B cell (primary cell): ENCODE data around the gene UQCR11. TPM values are rescaled to one million over a fixed set of nuclear protein-coding genes. Genes with fewer than 3 reads are reported as not detected.

ENCODE experiments used
- ATAC-seq: fragments of 200-7000 bp; cut with Tn5 transposase; one replicate; pipeline ENCODE4 v1.10.0; 2021; ENCODE audit warnings: low read depth, mild to moderate bottlenecking, moderate number of reproducible peaks, moderate library complexity
- CTCF ChIA-PET: fragments of 350-600 bp; sonication (Branson Sonifier 250); formaldehyde crosslinking; loops from one replicate; lab custom pipeline; 2021; ENCODE audit warnings: antibody characterized with exemption, inconsistent platforms; lab: Charles Lee
- POLR2A ChIA-PET: fragments of 350-600 bp; sonication (Branson Sonifier 250); formaldehyde crosslinking; loops from one replicate; lab custom pipeline; 2021; ENCODE audit warnings: antibody characterized with exemption; lab: Charles Lee
- DNase-seq: peaks from one replicate; pipeline ENCODE4 v3.0.0; 2013
- H2AFZ ChIP-seq: 2 replicates; pipeline ENCODE4 v1.6.1; 2012; ENCODE audit warnings: mild to moderate bottlenecking, low read depth, low read length; ENCODE audit not compliant: insufficient read depth, poor library complexity, severe bottlenecking
- H3K27ac ChIP-seq, 2 donors: 1 replicate in 1 of 2; 2 replicates in 1 of 2; pipeline ENCODE4 v1.5.1; 2012 to 2013; ENCODE audit warnings: low read length in 2 of 2, mild to moderate bottlenecking in 2 of 2, moderate library complexity in 1 of 2
- H3K27me3 ChIP-seq, 4 experiments: fragments of 200-600 bp in 1 of 4; sonication (generic) in 1 of 4; replicated peaks in 1 of 4; 1 replicate in 2 of 4; 2 replicates in 2 of 4; pipeline versions ENCODE4 v1.6.1 to v1.7.0; 2013 to 2016; ENCODE audit warnings: low read length in 3 of 4, mild to moderate bottlenecking in 2 of 4, mixed read lengths in 1 of 4, moderate library complexity in 1 of 4; ENCODE audit not compliant: insufficient read depth in 4 of 4, control insufficient read depth in 3 of 4; ENCODE audit errors: control extremely low read depth in 1 of 4
- H3K36me3 ChIP-seq, 2 experiments: replicated peaks in 1 of 2; 1 replicate in 1 of 2; 2 replicates in 1 of 2; pipeline versions ENCODE4 v1.6.1 to v1.7.1; 2013; ENCODE audit warnings: low read length in 1 of 2; ENCODE audit not compliant: insufficient read depth in 2 of 2, control insufficient read depth in 1 of 2; ENCODE audit errors: control extremely low read depth in 1 of 2, extremely low read depth in 1 of 2
- H3K4me1 ChIP-seq, 2 donors: fragments of 200-600 bp in 1 of 2; sonication (generic) in 1 of 2; 1 replicate in 1 of 2; 2 replicates in 1 of 2; pipeline versions ENCODE4 v1.5.1 to v1.6.1; 2013 to 2017; ENCODE audit warnings: low read length in 2 of 2; ENCODE audit not compliant: control insufficient read depth in 2 of 2, insufficient read depth in 2 of 2
- H3K4me2 ChIP-seq: replicated peaks from 2 replicates; pipeline ENCODE3; 2012; ENCODE audit warnings: mild to moderate bottlenecking, low read depth, low read length; ENCODE audit not compliant: poor library complexity, severe bottlenecking
- H3K4me3 ChIP-seq, 5 experiments: fragments of 200-600 bp in 1 of 5; sonication (generic) in 1 of 5; 1 replicate in 3 of 5; 2 replicates in 2 of 5; pipeline versions ENCODE4 v1.5.1 to v1.7.0; 2011 to 2016; ENCODE audit warnings: low read length in 4 of 5, mild to moderate bottlenecking in 4 of 5, low read depth in 2 of 5, control low read depth in 1 of 5, moderate library complexity in 1 of 5; ENCODE audit not compliant: insufficient read depth in 1 of 5; ENCODE audit errors: control extremely low read depth in 1 of 5, extremely low read depth in 1 of 5
- H3K79me2 ChIP-seq: fragments of 200-600 bp; sonication (generic); one replicate; pipeline ENCODE4 v1.6.0; 2016; ENCODE audit warnings: low read length; ENCODE audit not compliant: control insufficient read depth, insufficient read depth
- H3K9ac ChIP-seq: fragments of 200-600 bp; sonication (generic); 2 replicates; pipeline ENCODE4 v1.6.1; 2017; ENCODE audit warnings: mild to moderate bottlenecking, low read length, moderate library complexity
- H3K9me3 ChIP-seq, 3 donors: one replicate each; pipeline versions ENCODE4 v1.6.1 to v1.7.1; 2013; ENCODE audit warnings: low read length in 2 of 3; ENCODE audit not compliant: control insufficient read depth in 2 of 3, insufficient read depth in 1 of 3; ENCODE audit errors: control extremely low read depth in 1 of 3
- H4K20me1 ChIP-seq: 2 replicates; pipeline ENCODE4 v1.6.0; 2012; ENCODE audit warnings: mild to moderate bottlenecking, low read length; ENCODE audit not compliant: insufficient read depth, control insufficient read depth, poor library complexity, severe bottlenecking
- H3K27ac Mint-ChIP-seq: one replicate; pipeline ENCODE4 v1.8.0; 2021; ENCODE audit warnings: mixed read lengths
- H3K27me3 Mint-ChIP-seq: one replicate; pipeline ENCODE4 v1.8.0; 2021; ENCODE audit warnings: mixed read lengths
- H3K4me1 Mint-ChIP-seq: one replicate; pipeline ENCODE4 v1.8.0; 2021; ENCODE audit warnings: mixed read lengths
- H3K4me3 Mint-ChIP-seq: one replicate; pipeline ENCODE4 v1.8.0; 2021; ENCODE audit warnings: mixed read lengths
- H3K9me3 Mint-ChIP-seq: one replicate; pipeline ENCODE4 v1.8.0; 2022; ENCODE audit warnings: mixed read lengths; ENCODE audit not compliant: insufficient read depth
- CTCF ChIP-seq: fragments of 200-600 bp; IDR thresholded peaks from one replicate; pipeline ENCODE4 v1.8.0; 2022; ENCODE audit warnings: antibody characterized with exemption, mild to moderate bottlenecking
- EZH2 ChIP-seq: IDR thresholded peaks from 2 replicates; pipeline ENCODE4 v1.6.1; 2012; ENCODE audit warnings: borderline replicate concordance, low read depth, mild to moderate bottlenecking, moderate library complexity, low read length; ENCODE audit not compliant: insufficient read depth, poor library complexity, severe bottlenecking
- WGBS: methylation state at CpG from one replicate; pipeline ENCODE4 v1.1.5; 2013; ENCODE audit warnings: missing lambda C conversion rate; ENCODE audit not compliant: insufficient coverage; 5-methylcytosine and 5-hydroxymethylcytosine counted together
- intact Hi-C: fragments of 100-400 bp; cut with micrococcal nuclease; formaldehyde crosslinking; loops from one replicate; pipeline ENCODE4 v1.10.0; 2022
- polyA plus RNA-seq: library from polyadenylated mRNA; depleted of rRNA; stranded (reverse); fragments of >200 nt; gene quantifications from 2 replicates; pipeline ENCODE4 v1.2.3, GENCODE V29; 2012
- total RNA-seq, 2 donors: library from RNA; stranded (reverse); fragments of 120-200 nt in 1 of 2; gene quantifications; 1 replicate in 1 of 2; 2 replicates in 1 of 2; pipeline versions ENCODE4 v1.2.3 to v1.2.4, GENCODE V29; 2013 to 2022

Gene UQCR11
- total and polyA plus RNA-seq, 2 donors (not counting 1 experiment from before 2014, with no cell fraction given) = 59.5 to 66.8 TPM

DNA sequence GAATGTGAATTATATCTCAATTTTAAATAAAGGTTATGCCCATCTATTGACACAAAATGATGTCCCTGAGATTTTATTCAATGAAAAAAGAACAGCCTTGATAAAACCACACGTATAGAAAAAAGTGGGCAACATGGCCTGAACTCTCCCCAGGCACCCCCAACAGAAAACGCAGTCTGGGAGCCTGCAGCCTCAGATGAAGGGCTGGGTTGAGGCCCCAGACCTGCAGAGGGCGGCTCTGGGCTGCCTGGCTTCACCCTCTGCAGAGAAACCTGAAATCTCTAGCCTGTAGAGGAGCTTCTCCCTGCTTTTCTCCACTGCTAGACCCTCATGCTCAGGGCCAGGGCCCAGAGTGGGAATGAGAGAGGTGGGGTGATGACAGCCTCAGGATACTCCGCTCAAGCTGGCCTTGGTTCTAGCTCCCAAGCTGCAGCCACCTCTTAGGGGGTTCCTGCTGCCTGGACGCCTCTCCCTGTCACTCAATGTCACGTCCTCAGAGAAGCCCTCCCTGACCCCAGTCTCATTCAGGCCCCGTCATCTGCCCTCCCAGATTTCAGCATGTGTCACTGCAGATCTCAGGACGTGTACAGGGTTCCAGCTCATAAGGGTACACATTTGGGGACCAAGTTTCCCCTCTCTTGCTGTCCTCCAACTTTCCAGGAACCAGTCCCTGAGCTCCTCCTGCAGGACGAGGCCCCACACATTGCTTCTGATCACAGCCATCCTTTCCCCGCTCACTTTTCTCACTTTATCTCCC, 14.4 kb downstream of the UQCR11 start:
- Histone ChIP-seq H4K20me1 (peaks cover 46% of the 10 kb centered on the region), H3K27me3 (no peaks in the 10 kb centered on the region), H3K79me2 (peaks cover 60% of the 10 kb centered on the region), H3K27ac (peak overlapping the region in 1 of 2 donors; percentile 89), H3K4me2 (peak overlapping the region; percentile 97), H3K9ac (peak overlapping the region; percentile 87), H3K4me3 (peak overlapping the region in 4 of 5 experiments; percentile 69 to 89 (median 80)), H3K4me1 (peaks cover 17 to 27% of the 10 kb centered on the region in 2 donors), H3K36me3 (peaks cover 0 to 4% of the 10 kb centered on the region in 2 experiments), H2AFZ (no peak overlapping the region), H3K9me3 (no peaks in the 10 kb centered on the region)
- CTCF ChIA-PET = interaction anchor here (1.0 to 2.0 kb wide), 6 partner anchors 16 to 176 kb away, joined by 3 to 8 read pairs (median 6); no protein-coding TSS in a partner anchor
- no peak for ATAC-seq
- peak overlapping the region; percentile 89 for H3K27ac Mint-ChIP-seq
- H3K4me3 Mint-ChIP-seq = peak overlapping the region; percentile 92
- POLR2A ChIA-PET = no interaction called here
- TF ChIP-seq CTCF (peak; percentile 39), EZH2 (no peak)
- intact Hi-C loops = no loop called here
- H3K9me3 Mint-ChIP-seq = no peaks in the 10 kb centered on the region
- DNase-seq = peak; percentile 50
- 18% methylated on average over 10 of the region's 10 CpGs for WGBS
- peaks cover 24% of the 10 kb centered on the region for H3K4me1 Mint-ChIP-seq
- H3K27me3 Mint-ChIP-seq = no peaks in the 10 kb centered on the region

DNA sequence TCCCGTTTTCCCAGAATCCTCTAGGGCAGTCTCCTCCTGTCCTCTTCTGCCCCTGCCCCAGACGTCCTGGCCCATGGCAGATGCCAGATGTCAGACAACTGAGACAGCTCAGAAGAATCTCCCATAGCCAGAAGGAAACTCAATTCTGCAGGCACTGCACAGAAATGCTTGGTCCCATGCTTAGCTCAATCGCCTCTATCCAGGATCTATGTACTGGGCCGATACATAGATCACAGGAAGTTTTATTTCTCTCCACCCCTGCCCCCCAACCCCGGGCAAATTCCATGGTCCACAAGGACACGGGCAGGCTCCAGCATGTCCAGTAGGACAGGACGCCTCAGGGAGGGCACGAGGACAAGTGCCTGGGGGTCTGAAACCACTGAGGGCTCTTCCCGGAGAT, 17.4 kb downstream of the UQCR11 start:
- POLR2A ChIA-PET = no interaction called here

More for the DNA sequence above, 17.4 kb downstream of the UQCR11 start:
- Histone ChIP-seq H4K20me1 (peaks cover 68% of the 10 kb centered on the region), H3K36me3 (peaks cover 0 to 17% of the 10 kb centered on the region in 2 experiments), H3K27ac (no peak overlapping the region), H3K4me3 (no peak overlapping the region), H3K9ac (no peak overlapping the region), H3K9me3 (no peaks in the 10 kb centered on the region), H3K4me1 (peaks cover 14 to 19% of the 10 kb centered on the region in 2 donors), H3K4me2 (no peak overlapping the region), H3K79me2 (peaks cover 82% of the 10 kb centered on the region), H2AFZ (no peak overlapping the region), H3K27me3 (no peaks in the 10 kb centered on the region)
- WGBS = 95% methylated on average over 8 of the region's 9 CpGs
- H3K4me3 Mint-ChIP-seq = no peak overlapping the region
- H3K27me3 Mint-ChIP-seq = no peaks in the 10 kb centered on the region
- DNase-seq (no peak), ATAC-seq (no peak)
- H3K4me1 Mint-ChIP-seq = peaks cover 19% of the 10 kb centered on the region
- no peak for TF ChIP-seq CTCF
- TF ChIP-seq EZH2 = no peak
- no peaks in the 10 kb centered on the region for H3K9me3 Mint-ChIP-seq
- CTCF ChIA-PET = interaction anchor here (1.4 kb wide), 1 partner anchor 42 kb away, joined by 4 read pairs; no protein-coding TSS in a partner anchor
- intact Hi-C loops = no loop called here
- H3K27ac Mint-ChIP-seq = no peak overlapping the region
